Retinal pigment epithelial cell (primary cell): ENCODE measurements around the gene EHBP1.
A peak's percentile ranks its signal among the peaks of the same experiment; 100 is the strongest.

Experiments
- DNase-seq: peaks from one replicate; pipeline ENCODE4 v3.0.0-alpha.2; 2010; ENCODE audit warnings: low read depth
- H3K4me3 ChIP-seq: 2 replicates; pipeline ENCODE4 v1.5.1; 2011; ENCODE audit warnings: mild to moderate bottlenecking, low read length, control low read depth, moderate library complexity
- CTCF ChIP-seq: conservative IDR thresholded peaks from 2 replicates; pipeline ENCODE4 v1.5.1; 2011; ENCODE audit warnings: low read depth, low read length, control low read depth, inconsistent platforms

EHBP1 gene

GRCh38 chr2:62944362-62944761, 238.8 kb downstream of the EHBP1 start:
- TF ChIP-seq CTCF, result no peak
- DNase-seq, result no peak
- no peak overlapping the region for H3K4me3 ChIP-seq

GRCh38 chr2:62947403-62947802, 241.9 kb downstream of the EHBP1 start:
- DNase-seq, result no peak
- no peak overlapping the region for H3K4me3 ChIP-seq
- TF ChIP-seq CTCF, result no peak

- no peak overlapping the region for H3K4me3 ChIP-seq
- no peak for DNase-seq
- TF ChIP-seq CTCF, result no peak
Measured at GRCh38 chr2:62956651-62957050, 251.1 kb downstream of the EHBP1 start.

GRCh38 chr2:62958206-62958605, 252.7 kb downstream of the EHBP1 start:
- no peak for DNase-seq
- TF ChIP-seq CTCF, result no peak
- no peak overlapping the region for H3K4me3 ChIP-seq

GRCh38 chr2:62964050-62964449, 258.5 kb downstream of the EHBP1 start:
- TF ChIP-seq CTCF, result no peak

GRCh38 chr2:62964671-62965070, 259.2 kb downstream of the EHBP1 start:
- H3K4me3 ChIP-seq, result no peak overlapping the region
- no peak for TF ChIP-seq CTCF
- peak; percentile 33 for DNase-seq

More at GRCh38 chr2:62964050-62964449, 258.5 kb downstream of the EHBP1 start:
- DNase-seq, result no peak
- H3K4me3 ChIP-seq, result no peak overlapping the region

- TF ChIP-seq CTCF, result no peak
- H3K4me3 ChIP-seq, result no peak overlapping the region
- DNase-seq, result peak; percentile 51
Measured at GRCh38 chr2:62966991-62967390, 261.5 kb downstream of the EHBP1 start.
